NCI-H748 (cell line): ENCODE data around the gene ADAM15.

Source experiments
- DNase-seq: peaks from one replicate; lab custom pipeline; 2025; ENCODE audit not compliant: unreplicated experiment; lab: John Stamatoyannopoulos, UW

The ADAM15 gene

DNA sequence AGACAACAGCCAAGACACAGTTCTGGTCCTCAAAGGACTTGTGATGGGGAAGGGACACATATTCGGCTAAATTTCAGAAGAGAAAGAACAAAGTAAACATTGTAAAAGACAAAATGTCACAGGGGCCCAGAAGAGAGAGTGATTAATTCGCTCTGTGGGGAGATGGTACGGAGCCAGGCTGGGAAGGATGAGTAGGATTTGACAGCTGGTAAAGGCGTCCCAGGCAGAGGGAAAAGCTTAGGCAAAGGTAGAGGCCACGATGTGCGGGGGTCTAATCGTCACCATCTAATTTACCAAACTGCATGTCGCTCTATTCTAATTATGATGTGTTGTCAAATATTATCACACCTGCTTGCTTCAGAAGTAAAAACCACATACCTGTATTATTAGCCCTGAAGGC lies 59.3 kb downstream of the ADAM15 start:
- DNase-seq: no peak

GRCh38 chr1:155110826-155111225 lies 59.7 kb downstream of the ADAM15 start:
- no peak for DNase-seq
